GM21360 (cell line): ENCODE data around the gene KCNJ18.
"Not testable (repeated sequence)": the region's sequence is repeated elsewhere in the genome, so short reads cannot be mapped to it uniquely, and the experiment has no call there.

Experiments
- ATAC-seq: cut with Tn5 transposase; IDR thresholded peaks from one replicate; pipeline ENCODE4 v1.9.1; 2021; ENCODE audit warnings: mild to moderate bottlenecking, moderate library complexity; ENCODE audit not compliant: unreplicated experiment

KCNJ18 gene

GRCh38 chr17:21683897-21684296 is 8.4 kb upstream of the KCNJ18 start:
- not testable (repeated sequence) for ATAC-seq

- not testable (repeated sequence) for ATAC-seq
These were observed 7.9 kb upstream of the KCNJ18 start for GRCh38 chr17:21684384-21684783.

- ATAC-seq = not testable (repeated sequence)
These were observed 7.1 kb upstream of the KCNJ18 start for GRCh38 chr17:21685061-21685795.

GRCh38 chr17:21686165-21687015 is 5.9 kb upstream of the KCNJ18 start:
- no peak for ATAC-seq

GRCh38 chr17:21687136-21687953 is 5.0 kb upstream of the KCNJ18 start:
- no peak for ATAC-seq

GRCh38 chr17:21688293-21688949 is 3.9 kb upstream of the KCNJ18 start:
- no peak for ATAC-seq

- no peak for ATAC-seq
These were observed 2.7 kb upstream of the KCNJ18 start for GRCh38 chr17:21689604-21690003.

- not testable (repeated sequence) for ATAC-seq
These were observed 1.5 kb upstream of the KCNJ18 start for GRCh38 chr17:21690811-21691210.

- not testable (repeated sequence) for ATAC-seq
These were observed 842 bp upstream of the KCNJ18 start for GRCh38 chr17:21691481-21691880.

GRCh38 chr17:21692704-21693065 is 362 bp downstream of the KCNJ18 start:
- ATAC-seq = not testable (repeated sequence)

GRCh38 chr17:21693391-21693796 is 1.1 kb downstream of the KCNJ18 start:
- not testable (repeated sequence) for ATAC-seq

- ATAC-seq = not testable (repeated sequence)
These were observed 1.6 kb downstream of the KCNJ18 start for GRCh38 chr17:21693937-21694336.

- not testable (repeated sequence) for ATAC-seq
These were observed 3.9 kb downstream of the KCNJ18 start for GRCh38 chr17:21696227-21696626.

GRCh38 chr17:21696842-21697507 is 4.7 kb downstream of the KCNJ18 start:
- ATAC-seq = not testable (repeated sequence)

- ATAC-seq = not testable (repeated sequence)
These were observed 5.2 kb downstream of the KCNJ18 start for GRCh38 chr17:21697508-21697860.

GRCh38 chr17:21698437-21699075 is 6.2 kb downstream of the KCNJ18 start:
- not testable (repeated sequence) for ATAC-seq

GRCh38 chr17:21699124-21699523 is 6.8 kb downstream of the KCNJ18 start:
- ATAC-seq = not testable (repeated sequence)

- ATAC-seq = not testable (repeated sequence)
These were observed 7.4 kb downstream of the KCNJ18 start for GRCh38 chr17:21699573-21700236.

- not testable (repeated sequence) for ATAC-seq
These were observed 8.8 kb downstream of the KCNJ18 start for GRCh38 chr17:21701090-21701489.
